GM18526 (cell line): ENCODE results near the gene FAM168A.

Experiments
- POLR2A ChIP-seq: IDR thresholded peaks from 3 replicates; pipeline ENCODE4 v1.6.1; 2011; ENCODE audit not compliant: insufficient read length; ENCODE audit errors: extremely low read depth

Gene FAM168A

DNA sequence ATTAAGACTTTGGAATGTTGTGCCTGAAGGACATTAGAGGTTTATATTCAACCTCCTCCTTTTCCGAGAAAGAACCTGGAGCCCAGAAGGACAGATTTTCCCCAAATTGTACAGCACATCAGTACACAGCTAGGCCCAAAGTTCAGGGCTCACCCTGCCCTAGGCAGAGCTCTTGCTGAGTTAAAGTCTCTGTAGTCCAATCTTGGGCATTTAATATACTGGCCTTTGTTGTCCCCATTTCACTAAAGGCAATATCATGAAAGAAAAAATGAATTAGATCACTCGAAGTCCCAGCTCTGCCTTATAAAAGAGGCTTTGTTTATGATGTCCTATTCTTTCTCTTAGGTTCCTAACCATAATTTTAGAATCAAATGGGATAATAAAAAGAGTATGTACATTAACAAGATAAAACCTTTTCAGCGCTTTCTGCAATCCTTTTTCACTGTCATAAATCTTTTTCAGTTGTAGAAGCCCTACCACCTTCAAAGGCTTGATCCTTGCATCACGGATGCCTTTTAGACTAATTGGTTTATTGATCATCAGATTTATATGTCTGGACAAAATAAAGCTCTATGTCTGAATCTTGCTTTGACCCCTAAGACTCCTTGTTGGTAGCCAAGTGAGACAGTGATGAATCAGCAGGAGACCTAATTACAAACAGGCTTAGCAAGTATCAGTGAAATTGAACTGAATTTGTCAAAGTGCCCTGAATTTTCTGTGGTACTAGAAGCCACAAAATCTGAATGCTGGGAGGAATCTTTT is 181.9 kb downstream of the FAM168A start:
- no peak for TF ChIP-seq POLR2A

DNA sequence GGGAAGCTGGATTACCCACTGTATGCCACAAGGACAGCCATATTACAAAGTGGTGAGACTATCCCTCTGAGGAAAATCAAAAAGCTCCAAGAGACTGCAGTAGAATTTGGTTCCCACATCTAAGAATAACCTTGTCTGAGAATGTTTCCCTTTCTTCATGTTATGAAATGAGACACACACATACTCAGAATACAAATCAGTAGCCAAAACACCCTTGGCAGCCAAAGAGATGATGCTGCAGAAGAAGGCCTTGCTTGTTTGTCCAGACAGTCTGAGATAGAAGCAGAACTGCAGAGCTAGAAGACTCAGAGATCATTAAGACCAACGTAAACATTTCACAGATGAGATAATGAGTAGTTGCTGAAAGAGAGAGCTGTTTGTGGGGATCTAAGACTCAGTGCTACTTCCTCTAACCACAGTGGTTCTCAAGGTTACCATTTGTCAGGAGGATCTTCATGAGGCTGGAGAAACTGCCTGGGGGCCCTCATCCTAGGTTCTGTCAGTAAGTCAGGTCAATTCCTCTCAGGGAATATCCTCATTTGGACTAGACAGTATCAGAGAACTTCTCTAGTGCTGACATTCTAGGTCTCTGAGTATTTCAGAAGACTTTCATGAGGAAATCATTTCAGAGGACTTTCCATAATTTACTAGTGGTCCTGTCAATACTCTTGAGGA is 182.8 kb downstream of the FAM168A start:
- no peak for TF ChIP-seq POLR2A

DNA sequence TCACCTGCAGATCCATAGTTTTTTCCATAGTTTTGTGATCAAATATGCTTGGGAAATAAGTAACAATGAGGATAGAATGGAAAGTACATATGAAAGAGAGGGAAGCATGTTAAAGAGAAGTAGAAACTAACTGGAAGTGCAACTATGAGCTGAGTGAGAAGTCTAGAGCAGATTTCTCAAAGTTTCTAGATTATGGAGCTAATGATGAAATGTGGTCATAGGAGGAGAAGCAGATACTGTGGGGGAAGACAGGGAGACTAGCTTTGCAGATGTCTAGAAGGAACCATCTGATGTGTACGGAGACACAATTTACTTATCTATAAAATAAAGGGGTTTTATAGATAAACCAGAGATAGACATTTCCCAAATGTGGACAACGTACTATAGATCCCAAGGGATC is 184.7 kb downstream of the FAM168A start:
- no peak for TF ChIP-seq POLR2A

DNA sequence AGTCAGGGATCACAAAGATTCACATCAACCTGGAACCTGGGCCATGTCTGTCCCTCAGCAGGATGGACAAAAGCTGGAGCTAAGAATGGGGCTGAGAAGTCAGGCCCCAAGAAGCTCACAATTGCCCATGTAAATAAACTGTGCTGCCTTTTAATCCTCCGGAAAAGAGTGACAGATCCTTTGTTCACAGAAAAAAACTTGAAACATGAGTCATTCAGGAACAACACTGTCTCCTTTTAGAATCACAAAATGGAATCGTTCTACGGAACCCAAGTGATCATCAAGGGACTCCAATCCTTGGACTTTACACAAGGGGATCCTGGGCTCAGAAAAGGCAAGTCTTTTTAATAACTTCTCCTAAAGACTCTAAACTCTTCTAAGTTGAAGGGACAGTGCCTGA is 185.6 kb downstream of the FAM168A start:
- no peak for TF ChIP-seq POLR2A

DNA sequence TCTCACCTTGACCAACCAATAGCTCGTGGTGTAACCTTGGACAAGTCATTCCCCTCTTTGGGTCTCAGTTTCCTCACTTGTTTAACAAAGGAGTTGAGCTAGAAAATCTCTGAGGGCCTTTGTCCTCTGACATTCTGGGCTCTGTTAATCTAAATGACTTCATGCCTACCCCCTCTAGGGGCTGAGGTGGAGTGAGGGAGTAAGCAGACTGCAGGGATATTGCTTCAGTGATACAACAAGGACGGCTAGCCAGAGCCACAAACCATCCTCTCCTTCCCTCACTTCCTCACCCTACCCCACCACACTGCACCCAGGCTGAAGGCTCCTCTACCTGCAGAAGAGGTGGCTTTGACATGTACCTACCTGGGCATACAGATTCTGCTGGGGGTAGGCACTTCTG is 186.9 kb downstream of the FAM168A start:
- TF ChIP-seq POLR2A: no peak

DNA sequence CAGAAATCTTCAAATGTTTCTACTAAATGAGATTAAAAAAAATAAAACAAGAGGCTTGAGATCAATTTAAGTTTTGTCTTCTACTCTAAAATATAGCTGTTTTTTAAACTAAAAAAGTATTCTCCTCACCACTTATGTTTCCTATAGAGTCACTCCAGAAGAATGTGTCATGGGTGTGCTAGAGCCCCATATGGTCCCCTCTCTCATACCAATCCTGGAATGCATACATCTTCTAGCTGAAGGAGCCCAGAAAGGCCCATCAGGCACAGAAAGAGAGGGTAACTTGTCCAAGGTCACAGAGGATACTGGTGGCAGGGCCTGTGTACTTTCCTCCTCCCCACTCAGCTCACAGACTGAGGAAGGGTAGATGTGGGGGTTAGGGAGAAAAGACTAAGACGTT is 187.3 kb downstream of the FAM168A start:
- no peak for TF ChIP-seq POLR2A

DNA sequence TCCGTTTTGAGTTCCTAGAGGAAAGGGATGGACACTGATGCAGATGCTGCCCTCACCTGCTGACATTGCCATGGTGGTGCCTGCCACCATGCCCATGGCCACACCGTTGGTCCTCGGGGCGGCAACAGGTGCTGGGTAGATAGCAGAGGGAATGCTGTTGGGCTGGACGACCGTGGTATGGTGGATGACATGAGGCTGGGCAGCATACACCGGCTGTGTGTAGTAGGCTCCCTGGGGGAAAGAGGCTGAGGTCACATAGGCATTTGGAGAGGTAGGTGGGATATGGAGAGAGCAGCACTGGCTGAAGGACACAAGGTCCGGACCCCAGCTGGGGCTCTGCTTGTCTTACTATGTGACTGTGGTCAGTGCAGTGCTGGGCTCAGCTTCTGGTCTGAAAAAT is 188.5 kb downstream of the FAM168A start:
- TF ChIP-seq POLR2A: no peak

DNA sequence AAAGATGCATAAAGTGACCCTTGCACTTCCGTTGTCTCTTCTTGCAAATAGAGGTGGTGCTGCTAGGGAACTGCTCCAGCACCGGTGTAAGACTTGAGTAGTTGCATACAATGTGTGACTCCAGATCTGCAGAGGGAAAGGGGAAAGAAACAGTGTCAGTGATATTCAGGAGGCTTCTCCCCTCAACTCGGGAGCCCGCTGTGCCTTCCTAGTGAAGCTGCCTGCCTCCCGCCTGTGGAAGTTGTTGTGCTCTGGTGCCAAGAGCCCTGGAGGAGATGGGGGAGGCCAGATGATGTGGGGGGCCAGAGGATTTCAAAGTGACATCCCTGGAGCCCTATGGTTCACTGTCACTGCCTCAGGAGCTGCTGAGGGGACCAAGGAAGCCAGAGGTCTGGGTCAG is 191.3 kb downstream of the FAM168A start:
- no peak for TF ChIP-seq POLR2A

DNA sequence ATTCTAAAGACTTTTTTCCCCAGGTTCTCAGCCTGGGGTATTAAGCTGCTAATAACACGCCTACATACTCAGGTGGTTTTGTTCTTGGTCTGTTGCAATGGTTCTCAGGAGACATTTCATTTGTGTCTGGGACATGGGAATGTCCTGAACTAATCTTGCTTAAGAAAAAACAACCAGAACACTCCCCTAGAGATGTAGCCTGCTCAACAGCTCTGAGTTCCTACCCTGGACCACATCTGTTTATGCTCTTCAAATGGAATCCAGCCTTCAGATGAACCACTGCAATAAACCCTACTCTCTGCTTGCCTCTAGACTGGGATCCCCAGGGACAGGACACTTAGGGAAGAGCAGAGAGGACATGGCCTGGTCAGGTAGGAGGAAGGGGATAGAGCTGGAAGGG is 191.8 kb downstream of the FAM168A start:
- TF ChIP-seq POLR2A: no peak

DNA sequence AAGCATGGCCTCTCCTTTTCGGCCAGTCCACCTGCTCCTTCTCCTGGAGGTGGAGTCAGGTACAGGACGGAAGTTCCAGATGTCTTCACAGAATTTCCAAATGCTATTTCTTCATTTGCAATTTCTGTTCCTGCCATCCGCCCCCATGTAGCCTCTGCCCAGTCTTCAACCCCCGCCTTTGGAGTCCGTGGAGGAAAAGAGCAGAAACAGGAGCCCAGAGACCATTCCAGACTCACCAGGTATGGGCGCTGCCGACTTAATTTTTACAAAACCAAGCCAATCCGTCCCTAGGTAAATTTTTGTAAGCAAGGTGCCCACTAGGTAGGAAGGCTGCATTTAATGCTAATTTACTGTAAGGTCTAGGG is 192.8 kb downstream of the FAM168A start:
- no peak for TF ChIP-seq POLR2A

DNA sequence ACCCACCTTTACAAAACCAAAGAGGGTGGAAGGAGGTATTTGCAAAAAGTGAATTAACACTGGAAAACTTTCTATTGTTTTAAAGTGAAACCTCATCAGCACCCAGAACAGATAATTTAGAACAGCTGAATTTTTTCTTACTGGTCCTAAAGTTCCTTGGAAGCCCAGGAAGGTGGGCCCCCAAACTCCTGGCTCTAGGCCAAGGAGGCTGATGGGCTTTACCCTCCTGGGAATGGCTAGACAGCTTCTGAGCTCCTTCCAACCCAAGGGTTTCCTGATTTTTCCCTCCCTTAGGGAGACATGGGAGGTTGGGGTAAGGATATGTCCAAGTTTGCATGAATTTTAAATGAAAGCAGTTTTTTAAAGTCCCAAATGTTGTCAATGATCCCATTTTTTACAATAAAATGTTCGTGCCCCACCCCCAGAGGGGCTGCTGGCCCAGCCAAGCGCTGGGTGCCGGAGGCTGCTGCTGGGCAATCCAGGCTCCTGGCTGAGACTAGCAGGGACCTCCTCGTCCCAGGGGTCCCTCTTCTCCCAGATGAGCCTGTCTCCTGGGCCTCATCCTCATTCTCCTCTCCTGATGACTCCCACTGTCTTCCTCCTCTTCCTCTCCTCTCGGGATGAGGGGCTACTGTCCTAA is 193.3 kb downstream of the FAM168A start:
- TF ChIP-seq POLR2A: no peak

DNA sequence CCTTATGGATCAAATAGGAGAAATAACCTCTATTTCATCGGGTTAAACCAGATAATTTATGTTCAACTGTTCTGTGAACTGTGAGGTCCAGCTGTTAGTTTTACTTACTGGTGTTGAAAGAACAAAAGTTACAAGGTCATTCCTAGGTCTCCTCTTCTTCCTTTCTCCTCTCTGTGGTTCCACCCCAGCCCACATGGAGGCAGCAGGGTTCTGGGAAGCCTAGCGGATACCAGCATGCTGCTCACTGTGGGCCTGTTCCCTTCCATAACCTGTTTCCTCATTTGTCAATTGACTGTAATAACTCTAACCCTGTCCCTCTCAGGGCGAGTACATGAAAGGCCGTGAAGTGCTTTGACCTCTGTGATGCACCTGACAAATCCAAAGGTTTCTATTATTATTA is 193.9 kb downstream of the FAM168A start:
- no peak for TF ChIP-seq POLR2A

DNA sequence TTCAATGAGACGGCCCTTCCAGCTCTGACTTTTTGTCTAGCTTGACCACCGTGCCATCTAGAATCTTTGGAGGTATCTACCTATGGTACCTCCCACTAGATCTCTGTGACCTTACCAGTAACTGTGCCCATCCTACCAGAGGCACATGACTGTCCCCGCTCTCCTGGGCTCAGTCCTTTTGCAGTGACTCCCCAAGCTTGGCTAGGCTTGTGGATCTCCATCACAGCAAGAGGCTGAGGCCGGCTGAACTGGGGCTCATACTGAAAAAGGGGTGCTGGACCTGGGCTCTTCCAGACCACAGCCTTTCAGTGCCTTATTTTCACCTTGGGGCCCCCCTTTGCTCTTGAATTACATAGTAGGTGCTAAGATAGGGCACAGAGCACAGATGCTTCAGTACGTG is 194.4 kb downstream of the FAM168A start:
- no peak for TF ChIP-seq POLR2A

DNA sequence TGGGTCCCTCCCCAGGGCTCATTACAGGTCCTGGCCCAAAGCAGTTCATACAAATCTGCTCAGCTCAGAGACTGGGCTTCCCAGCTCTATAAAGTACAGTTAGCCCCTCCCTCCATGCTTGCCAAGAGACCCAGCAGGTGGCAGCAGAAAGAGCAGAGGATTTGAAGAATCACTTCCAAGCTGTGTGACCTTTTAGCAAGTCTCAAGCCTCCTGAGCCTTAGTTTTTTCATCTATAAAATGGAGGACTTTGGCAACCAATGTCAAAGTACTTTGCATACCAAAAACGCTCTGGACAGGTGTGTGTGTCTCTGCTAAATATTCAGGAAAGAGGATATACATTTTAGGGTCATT is 195.1 kb downstream of the FAM168A start:
- TF ChIP-seq POLR2A: no peak

DNA sequence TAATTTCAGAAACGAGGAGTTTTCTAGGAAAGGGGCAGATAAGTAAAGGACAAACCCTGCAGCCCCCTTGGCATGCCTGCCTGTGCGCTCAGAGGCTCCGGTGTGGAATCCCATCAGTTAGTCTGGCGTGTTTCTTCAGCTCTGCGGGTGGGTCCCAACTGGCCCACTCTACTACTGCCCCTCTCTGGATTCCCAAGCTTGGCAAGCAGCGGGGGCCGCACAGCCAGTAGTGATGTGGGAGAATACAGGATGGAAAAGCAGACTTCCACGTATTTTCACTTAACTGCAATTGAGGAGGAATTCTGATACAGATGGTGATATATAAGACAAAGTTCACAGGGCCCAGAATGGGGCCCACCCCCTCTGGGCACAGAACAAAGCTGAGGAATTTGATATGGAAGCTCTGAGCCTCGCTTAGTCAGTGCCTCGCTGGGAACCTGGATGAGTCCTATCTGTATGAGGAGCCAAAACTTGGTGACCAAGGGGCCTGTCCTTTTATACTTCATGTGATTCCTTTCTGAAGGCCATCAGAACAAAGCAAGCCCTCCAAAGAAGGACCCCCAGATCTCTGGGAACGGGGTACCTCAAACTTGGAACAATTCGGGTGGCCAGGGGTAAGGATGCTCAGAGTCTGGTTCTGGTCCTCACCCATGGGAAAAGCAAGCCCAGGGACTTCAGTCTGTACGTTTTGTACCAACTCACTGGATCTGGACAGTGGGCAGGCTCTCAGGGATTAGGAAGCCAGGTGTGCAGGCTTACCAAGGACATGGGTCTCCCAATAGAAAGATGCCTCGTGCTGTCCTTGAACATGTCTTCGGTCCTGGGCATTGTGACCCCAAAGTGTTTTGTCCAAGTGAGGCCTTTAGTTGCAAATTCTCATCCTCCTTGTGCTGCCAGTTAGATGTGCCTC is 195.7 kb downstream of the FAM168A start:
- no peak for TF ChIP-seq POLR2A
